NCI-H69 (cell line): ENCODE results near the gene SMARCD1.

Experiments
- DNase-seq: peaks from one replicate; lab custom pipeline; 2025; lab: John Stamatoyannopoulos, UW

SMARCD1 gene

DNA sequence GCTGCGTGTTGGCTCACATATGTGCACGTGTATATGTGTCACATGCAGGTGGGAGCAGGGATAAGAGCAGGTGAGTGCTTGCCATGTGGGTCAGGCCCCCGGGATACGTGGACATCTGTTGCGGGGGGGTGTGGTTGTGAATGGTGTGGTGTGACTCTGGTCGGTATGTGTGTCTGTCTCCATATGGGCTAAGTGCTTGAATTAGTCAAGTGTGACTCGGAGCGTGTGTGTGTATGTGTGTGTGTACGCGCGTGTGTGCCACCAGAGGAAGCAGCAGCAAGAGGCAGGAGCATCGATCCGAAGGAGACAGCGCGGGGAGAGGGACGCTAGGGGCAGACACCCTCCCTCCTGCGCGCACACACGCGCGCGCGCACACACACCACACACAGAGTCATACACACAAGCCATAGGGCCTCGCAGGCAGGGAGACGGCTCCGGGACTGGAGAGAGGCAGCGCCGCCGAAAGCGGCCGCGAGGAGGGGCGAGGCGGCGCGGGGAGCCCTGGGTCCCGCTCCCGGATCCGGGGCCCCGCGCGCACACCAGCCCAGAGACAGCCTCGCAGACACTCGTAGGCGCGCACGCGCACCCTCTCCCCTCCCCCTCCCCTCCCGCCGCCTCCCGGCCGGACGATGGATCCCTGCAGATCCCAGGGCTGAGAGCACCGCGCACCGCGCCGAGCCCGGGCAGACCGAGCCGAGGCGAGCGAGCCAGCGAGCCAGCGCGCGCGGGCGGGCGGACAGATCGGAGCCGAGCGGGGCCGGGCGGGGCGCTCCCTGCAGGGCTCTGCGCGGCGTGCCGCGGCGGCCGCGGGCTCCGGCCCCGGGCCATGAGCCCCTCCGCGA lies 27.9 kb upstream of the SMARCD1 start, which contains the start of gene ASIC1:
TSS of gene ASIC1 (plus strand) at position 597 of the 842 bp plus-strand sequence. CDS start 1,171 bp downstream, outside the sequence.
- peak; percentile 82 for DNase-seq

DNA sequence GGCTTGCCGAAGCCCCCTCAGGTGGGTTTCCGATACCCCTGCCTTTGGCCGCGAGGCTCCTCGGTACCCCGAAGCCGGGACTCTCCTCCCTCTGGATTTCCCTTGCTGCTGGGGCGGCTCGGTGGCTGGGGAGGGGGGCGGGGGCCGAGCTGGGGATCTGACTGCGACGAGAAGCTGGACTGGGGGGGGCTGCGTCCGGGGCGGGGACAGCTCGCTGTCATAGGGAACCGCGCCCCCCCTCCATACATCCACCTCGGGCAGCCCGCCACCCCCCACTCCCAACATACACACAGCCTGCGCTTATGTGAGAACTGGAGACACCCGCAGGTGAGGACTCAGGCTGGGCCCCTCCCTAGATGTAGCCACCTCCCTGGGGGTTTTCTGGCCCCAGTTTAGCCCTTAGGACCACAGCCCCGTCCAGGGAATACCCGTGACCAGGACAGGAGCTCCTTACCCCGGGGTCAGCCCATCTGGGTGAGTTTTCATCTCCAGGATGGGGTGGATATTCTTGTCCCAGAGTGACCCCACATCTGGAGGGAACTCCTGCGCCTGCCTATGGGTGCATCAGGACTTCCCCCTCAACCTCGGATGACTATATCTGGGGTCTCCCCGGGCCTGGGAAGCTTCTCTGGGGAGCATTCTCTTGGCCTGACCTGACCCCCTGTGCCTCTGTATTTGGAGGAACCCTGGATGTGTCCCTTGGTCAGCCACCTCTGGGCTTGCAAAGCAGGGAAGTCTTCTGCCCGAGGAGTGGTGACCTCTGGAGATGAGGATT lies 27.1 kb upstream of the SMARCD1 start:
- peak; percentile 41 for DNase-seq

DNA sequence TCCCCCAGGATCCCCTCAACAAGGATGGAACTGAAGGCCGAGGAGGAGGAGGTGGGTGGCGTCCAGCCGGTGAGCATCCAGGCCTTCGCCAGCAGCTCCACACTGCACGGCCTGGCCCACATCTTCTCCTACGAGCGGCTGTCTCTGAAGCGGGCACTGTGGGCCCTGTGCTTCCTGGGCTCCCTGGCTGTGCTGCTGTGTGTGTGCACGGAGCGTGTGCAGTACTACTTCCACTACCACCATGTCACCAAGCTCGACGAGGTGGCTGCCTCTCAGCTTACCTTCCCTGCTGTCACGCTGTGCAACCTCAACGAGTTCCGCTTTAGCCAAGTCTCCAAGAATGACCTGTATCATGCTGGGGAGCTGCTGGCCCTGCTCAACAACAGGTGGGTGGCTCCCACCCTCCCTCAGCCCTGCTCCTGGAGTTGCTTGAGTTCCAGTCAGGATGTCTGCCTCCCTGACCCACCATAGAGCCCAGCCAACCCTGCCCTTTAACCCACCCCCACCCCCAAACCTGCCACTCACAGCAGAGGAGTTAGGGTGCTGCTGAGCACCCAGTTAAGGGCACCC lies 26.3 kb upstream of the SMARCD1 start:
- DNase-seq = no peak

DNA sequence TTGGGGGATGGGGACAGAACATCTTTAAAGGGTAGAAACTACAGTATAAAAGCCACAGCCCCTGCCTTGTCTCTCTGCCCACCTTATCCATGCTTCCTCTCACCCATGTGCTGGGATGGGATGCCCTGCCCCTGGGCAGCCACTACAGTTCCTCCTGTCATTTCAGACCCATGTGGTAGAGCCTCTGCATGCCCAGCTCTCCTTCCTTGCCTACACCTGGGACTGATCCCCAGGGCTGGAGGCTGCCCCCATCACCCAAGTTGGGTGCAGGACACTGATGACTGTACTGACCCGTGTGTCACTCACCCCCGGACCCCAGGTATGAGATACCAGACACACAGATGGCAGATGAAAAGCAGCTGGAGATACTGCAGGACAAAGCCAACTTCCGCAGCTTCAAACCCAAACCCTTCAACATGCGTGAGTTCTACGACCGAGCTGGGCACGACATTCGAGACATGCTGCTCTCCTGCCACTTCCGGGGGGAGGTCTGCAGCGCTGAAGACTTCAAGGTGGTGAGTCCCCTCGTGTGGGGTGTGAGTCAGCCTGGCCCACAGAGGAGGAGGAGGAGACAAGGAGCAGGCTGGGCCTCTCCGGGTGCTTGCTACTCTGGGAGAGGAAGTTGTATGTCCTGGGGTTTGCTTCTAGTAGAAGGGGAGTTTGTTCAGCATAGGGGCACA lies 25.6 kb upstream of the SMARCD1 start:
- DNase-seq = no peak

DNA sequence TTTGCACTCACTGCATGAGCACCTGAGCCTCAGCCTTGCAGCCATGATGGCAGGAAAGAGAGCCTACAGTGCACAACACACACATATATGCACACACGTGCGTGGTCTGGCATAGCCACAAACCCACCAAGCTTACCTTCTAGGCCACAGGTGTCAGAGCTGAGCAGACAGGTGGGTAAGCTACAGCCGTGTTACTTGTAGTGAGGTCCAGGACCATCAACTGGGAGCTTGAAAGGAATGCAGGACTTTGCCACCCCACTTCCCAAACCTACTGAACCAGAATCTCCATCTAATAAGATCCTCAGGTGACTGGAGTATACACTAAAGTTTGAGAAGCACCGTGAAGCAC lies 25.0 kb upstream of the SMARCD1 start:
- no peak for DNase-seq

DNA sequence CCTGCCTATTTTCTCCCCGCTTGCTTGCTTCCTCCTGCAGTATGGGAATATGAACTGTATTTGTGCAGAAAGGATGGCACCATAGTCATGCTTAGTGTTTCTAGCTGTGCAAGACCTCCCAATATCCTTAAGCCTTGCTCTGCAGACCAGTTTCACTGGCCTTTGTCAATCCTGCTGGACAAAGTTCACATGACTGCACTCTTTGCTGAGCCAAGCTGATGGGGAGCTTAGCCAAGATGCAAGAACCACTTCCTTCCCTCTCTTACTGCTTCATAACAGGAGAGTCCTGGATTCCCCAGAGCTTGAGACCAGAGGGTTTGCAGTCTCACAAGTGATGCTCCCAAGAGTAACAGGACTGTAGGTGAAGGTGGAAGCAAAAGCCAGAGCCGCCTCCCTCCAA lies 24.0 kb upstream of the SMARCD1 start:
- no peak for DNase-seq

DNA sequence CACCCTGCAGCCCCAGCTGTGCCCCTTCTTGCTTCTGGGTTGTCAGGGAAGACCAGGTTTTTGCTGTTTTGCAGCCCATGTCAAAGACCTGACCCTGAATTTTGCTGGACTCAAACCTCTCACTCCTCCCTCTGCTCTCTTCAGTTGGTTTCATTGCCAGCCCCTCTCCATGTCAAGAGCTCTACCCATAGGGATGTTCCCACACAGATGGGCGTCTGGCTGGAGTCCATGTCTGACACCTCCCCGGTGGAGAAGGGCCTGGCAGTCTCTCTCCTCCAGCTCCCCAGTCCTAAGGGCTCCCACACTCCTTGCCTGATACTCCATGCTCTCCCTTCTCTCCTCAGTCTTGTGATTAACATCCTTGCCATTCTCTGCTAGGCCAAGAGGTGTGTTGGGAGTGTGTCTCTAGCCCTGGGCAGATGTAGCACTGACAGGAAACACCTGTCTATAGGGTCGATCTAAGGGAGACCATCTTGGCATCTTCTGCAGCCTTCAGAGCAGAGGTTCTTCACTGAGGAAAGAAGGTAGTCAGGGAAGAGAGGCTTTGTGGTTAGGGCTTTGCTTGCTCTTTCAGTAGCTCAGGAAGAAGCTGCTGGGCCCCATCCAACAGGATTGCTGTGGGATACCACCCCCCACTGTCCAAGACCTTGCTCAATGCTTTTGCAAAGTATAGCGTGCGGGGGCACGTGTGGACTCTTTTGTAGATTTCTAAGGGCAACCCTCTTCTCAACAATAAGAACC lies 23.0 kb upstream of the SMARCD1 start:
- DNase-seq = no peak

DNA sequence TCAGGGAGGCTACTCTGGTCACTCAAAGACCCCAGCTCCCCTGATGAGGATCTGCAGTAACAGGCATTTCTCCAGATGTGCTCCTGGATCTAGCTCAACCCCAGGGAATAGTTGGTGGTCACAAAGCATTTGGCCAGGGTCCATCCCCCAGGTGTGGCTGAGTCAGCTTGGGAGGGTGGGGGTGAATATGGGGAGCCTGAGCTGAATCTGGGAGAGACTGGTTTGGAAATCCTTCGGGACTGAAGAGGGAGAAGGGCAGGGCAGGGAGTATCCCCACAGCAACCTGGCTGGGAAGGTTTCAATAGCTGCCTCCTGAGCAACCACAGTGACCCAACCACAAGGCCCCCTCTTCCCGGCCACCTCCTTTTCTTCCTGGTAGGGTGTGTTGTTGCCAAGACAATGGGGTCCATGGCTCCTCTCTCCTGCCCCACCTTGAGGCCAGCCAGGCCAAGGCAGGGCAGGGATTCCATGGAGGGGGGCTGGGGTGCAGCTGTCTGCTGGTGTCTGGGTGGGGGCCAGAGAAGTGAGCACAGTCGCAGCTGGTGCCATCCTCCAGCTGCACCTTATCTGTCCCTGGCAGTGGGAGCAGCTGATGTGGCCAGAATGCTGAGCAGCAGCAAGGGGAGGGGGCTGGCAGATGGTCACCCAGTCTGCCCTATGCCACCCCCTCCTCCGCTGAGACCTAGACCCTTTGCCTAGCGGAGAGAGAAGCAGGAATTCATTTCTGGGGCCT lies 22.2 kb upstream of the SMARCD1 start:
- no peak for DNase-seq

DNA sequence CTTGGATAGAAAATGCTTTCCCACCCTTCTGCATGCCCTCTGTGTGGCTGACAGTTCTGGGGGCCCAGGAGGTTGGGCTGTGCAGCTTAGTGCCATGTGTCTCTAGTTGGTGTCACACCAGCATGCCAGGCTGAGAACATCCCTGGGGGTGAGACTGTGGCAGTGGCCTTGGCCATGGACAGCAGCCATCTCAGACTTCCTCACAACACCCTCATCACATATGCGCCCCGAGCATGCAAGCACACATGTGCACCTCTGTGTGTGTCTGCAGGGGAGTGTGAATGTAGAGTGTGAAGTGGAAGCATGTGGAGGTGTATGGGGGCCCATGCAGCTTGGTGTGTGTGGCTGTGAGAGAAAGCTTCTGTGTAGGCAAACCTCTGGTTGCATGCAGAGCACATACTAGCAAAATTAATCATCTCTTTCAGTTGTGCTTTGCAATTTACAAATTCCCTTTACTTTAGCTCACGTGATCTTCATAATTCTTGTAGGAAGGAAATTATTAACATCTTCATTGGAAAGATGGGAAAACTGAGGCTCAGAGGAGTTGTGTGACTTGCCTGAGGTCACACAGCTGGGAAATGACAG lies 19.3 kb upstream of the SMARCD1 start:
- DNase-seq = no peak

DNA sequence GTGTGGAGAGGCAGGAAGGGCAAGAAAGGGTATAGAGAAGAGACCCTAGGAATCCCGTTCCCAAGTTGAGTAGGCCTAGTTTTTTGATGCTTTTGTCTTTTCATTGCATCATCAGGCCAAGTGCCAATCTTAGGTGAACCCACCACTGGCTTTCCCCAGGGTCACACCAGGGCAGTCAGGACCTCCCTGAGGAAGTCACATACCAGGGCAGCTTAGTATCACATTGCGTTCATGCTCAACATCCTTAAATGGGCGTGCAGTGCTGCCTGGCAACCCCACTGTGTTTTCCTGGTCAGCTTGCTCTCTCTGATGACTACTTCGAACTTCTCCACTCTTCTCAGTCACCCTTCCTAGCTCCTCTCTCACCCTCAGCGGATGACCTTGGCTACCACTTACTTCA lies 18.7 kb upstream of the SMARCD1 start:
- no peak for DNase-seq

DNA sequence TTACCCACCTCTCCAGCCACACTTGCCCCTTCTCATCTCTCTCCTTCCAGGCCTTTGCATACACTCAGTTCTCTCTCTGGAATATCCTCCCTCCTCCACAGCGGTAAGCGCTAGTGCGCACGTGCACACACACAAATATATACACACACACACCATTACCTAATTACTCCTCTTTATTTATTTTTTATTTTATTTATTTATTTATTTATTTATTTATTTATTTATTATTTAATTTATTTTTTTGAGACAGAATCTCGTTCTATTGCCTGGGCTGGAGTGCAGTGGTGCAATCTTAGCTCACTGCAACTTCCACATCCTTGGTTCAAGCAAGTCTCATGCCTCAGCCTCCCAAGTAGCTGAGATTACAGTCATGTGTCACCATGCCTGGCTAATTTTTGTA lies 16.1 kb upstream of the SMARCD1 start:
- no peak for DNase-seq

DNA sequence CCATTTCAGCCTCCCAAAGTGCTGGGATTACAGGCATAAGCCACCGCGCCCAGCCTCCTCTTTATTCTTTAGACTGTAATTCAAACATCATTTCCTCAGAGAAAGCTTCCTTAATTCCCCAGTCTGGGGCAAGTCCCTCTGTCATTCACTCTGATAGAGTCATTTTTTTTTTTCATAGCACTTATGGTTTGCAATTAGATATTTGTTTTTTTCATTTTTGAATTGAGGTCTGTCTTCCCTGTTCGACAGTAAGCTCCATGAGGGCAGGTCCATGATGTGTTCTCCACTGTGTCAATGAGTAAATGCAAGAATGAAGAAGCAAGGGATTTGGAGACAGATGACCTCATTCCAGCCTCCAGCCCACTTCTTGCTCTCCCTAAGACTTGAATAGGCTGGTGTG lies 15.6 kb upstream of the SMARCD1 start:
- no peak for DNase-seq

DNA sequence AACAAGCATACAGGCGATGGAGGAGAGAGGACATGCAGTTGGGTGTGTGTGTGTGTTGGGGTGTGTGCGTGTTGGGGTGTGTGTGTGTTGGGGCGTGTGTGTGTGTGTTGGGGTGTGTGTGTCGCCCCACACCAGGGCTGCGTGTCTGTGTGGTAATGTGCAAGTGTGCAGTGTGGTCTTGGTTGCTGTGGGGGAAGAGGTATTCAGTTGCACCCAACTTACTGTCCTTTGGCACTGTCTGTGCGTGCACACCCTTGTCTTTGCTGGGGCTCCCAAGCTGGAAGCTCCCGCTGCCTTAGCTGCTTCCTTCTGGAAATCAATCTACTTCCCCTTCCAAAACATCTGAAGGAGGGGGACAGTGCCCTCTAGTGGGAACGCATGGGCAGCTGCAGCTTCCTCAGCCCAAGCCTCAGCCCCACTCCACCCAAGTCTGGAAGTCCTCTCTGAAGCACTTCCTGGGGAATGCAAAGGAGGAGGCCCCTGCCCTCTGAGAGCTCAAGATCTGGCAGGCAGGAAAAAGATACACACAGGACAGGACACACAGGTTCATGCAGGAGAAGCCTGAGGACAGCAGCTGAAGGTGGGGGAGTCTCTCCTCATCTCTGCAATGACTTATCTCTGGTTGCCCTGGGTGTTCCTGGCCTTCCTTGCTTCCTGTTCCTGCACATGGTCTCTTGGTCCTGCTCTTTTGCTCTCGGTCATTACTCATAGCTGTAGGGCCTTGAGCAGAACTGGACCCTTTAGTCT lies 14.7 kb upstream of the SMARCD1 start:
- peak; percentile 86 for DNase-seq

DNA sequence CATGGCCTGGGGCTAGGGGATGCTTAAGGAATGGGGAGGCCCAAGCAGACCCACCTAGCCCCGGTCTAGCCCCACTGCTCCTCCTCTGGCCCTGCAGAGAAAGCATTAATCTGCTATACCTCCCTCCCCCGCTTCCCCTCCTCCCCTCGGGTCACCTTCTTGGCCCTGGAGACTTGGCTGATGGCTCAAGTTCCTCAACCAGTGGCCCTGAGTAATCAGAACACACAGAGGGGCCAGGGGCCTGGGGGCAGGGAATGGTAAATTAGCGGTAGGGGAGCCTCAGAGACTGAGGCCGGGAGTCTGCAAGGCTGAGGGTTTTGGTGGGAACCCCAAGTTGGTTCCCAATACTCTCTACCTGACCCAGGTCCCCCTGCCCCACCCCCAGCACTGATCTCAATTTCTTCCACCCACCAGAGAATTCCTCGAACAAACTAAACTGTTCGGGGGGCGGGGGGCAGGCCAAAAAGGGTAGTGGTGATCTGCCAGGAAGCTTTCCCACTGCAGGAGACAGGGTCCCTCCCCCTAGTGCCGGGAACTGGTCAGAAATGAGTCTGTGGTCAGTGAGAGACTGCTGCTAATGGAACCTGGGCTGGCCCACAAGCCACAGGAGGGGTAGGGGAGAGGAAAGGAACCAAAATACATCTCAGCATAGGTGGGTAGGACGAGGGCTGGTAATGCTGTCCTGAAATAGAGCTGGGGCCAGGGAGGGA lies 12.8 kb upstream of the SMARCD1 start:
- no peak for DNase-seq

DNA sequence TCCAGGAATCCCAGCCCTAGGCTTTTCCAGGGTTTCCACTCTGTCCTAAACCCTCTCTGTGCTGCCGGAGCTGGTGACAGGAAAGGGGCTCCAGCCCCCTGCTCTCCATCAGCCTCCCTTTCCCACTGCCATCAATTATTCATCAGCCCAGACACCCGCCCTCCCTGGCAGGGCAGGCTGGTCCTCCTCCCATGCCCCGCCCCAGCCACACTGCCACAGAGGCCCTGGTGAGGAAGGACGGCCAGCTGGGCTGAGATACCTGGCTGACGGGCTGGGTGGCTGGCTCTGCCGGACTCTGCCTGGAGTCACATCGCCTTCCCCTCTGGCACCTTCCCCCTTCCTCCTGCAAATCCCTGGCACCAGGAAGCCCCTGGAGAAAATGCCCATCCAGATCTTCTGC lies 11.9 kb upstream of the SMARCD1 start:
- no peak for DNase-seq

DNA sequence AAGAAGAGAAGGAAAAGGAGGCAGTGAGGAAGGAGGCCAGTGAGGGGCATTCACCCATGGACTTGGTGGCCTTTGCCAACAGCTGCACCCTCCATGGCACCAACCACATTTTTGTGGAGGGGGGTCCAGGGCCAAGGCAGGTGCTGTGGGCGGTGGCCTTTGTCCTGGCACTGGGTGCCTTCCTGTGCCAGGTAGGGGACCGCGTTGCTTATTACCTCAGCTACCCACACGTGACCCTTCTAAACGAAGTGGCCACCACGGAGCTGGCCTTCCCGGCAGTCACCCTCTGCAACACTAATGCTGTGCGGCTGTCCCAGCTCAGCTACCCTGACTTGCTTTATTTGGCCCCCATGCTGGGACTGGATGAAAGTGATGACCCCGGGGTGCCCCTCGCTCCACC lies 11.4 kb upstream of the SMARCD1 start:
- DNase-seq = no peak

DNA sequence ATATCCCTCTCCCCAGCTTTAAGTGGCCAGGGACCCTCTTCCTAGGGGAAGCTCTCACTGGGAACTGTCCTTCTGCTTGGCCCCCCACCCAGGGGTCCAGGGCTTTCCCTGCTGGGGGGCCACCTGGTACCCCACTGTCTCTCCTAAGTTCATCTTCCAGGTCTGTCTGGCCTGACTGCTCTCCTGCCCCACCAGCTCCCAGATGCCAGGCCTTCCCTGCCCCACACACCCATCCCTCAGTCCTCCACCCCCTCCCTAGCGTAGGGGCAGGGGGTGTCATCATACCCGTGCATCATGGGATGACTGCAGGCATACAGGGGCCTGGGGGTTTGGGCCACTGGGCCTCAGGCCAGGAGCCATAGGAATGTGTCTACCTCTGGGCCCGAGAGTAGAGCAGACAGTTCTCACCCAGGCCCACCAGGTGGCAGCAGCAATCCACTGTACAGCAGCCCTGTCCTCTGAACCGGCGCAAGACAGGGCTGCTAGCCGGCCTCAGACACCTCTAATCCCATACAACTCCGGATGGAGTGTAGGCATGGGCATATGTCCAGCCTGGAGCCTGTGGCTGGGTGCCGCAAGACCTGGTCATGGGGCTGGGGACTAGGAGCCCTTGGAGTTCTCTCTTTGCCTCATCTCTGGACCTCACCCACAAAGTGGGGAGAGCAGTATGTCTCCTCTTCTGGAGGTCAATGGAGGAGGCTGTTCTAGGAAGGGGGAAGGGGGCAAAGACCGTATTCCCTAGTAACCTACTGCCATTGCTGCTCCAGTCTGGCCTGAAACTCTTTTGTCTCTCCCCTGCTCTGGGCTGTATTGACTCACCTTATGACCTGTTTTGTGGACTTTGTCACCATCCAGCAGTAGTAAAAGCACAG lies 10.0 kb upstream of the SMARCD1 start:
- peak; percentile 83 for DNase-seq

DNA sequence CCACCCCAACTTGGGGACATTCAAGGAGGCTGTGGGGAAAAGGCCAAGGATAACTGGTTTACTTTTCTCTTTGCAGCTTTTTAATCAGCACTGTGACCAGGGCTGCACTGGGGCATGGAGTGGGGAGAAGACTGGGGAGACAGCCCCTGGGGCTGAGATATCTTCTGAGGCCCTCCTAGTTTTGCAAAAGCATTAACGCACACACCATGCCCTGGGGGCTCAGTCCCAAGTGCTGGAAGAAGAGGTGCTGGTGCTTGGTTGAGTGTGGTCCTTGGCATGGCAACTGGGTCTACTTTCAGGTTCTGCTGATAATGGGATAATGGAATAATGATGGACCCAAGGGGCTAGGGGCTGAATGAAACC lies 9.4 kb upstream of the SMARCD1 start:
- DNase-seq = no peak
